ENCODE results near the gene MN1. TPM values are rescaled to one million over a fixed set of nuclear protein-coding genes. Genes with fewer than 3 reads are reported as not detected.

The MN1 gene
- total and polyA plus RNA-seq, 8 donors = 0.50 to 6.4 (median 2.8) TPM

GRCh38 chr22:27718186-27719035 is 83.1 kb downstream of the MN1 start:
- peak; percentile 33 to 84 for DNase-seq
- WGBS, 5 donors = 23 to 42% (median 35%) methylated on average over 8 to 10 of the region's 10 CpGs
- Histone ChIP-seq H3K9me3 (peaks cover 0 to 9% (median 2%) of the 10 kb centered on the region in 4 donors), H3K4me3 (no peak overlapping the region), H3K36me3 (no peaks in the 10 kb centered on the region), H3K27ac (peak overlapping the region in 3 of 5 donors; percentile 3 to 60 (median 55)), H3K4me1 (peaks cover 0 to 21% (median 7%) of the 10 kb centered on the region in 4 donors), H3K27me3 (no peaks in the 10 kb centered on the region)
- intact Hi-C loops (cut with DNase I; ENCODE audit: low total_unique reads) = no loop called here
- TF ChIP-seq, protein P1, sequence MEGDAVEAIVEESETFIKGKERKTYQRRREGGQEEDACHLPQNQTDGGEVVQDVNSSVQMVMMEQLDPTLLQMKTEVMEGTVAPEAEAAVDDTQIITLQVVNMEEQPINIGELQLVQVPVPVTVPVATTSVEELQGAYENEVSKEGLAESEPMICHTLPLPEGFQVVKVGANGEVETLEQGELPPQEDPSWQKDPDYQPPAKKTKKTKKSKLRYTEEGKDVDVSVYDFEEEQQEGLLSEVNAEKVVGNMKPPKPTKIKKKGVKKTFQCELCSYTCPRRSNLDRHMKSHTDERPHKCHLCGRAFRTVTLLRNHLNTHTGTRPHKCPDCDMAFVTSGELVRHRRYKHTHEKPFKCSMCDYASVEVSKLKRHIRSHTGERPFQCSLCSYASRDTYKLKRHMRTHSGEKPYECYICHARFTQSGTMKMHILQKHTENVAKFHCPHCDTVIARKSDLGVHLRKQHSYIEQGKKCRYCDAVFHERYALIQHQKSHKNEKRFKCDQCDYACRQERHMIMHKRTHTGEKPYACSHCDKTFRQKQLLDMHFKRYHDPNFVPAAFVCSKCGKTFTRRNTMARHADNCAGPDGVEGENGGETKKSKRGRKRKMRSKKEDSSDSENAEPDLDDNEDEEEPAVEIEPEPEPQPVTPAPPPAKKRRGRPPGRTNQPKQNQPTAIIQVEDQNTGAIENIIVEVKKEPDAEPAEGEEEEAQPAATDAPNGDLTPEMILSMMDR (IDR thresholded peaks at IDR 0.05) = no peak
- TF ChIP-seq EP300 (IDR thresholded peaks at IDR 0.05) (peak; percentile 62), POLR2A (IDR thresholded peaks at IDR 0.05) (no peak), POLR2AphosphoS5 (IDR thresholded peaks at IDR 0.05) (peak; percentile 21 to 32 (median 25))

DNA sequence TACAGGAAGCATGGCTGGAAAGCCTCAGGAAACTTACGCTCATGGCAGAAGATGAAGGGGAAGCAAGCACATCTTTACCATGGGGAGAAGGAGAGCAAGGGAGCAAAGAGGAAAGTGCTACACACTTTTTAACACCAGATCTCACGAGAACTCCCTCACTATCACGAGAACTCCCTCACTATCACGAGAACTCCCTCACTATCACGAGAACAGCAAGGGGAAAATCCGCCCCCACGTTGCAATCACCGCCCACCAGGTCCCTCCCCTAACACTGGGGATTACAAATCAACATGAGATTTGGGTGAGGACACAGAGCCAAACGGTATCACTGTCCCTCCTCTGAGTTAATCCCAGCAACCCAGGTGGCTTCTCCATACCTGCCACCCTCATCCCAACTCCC is 84.5 kb downstream of the MN1 start:
- Histone ChIP-seq H3K27me3 (no peaks in the 10 kb centered on the region), H3K4me3 (no peak overlapping the region), H3K27ac (no peak overlapping the region), H3K4me1 (peaks cover 0 to 21% (median 7%) of the 10 kb centered on the region in 4 donors), H3K9me3 (peaks cover 0 to 9% (median 2%) of the 10 kb centered on the region in 4 donors), H3K36me3 (no peaks in the 10 kb centered on the region)
- intact Hi-C loops (cut with DNase I; ENCODE audit: low total_unique reads) = no loop called here
- TF ChIP-seq POLR2A (IDR thresholded peaks at IDR 0.05) (no peak), POLR2AphosphoS5 (IDR thresholded peaks at IDR 0.05) (no peak), EP300 (IDR thresholded peaks at IDR 0.05) (no peak)
- TF ChIP-seq, protein P1 (IDR thresholded peaks at IDR 0.05) = no peak
- 56 to 74% (median 70%) methylated on average over 9 of the region's 9 CpGs for WGBS, 5 donors
- DNase-seq = no peak

GRCh38 chr22:27716074-27716473 is 85.5 kb downstream of the MN1 start:
- Histone ChIP-seq H3K9me3 (peaks cover 0 to 9% (median 2%) of the 10 kb centered on the region in 4 donors), H3K27me3 (no peaks in the 10 kb centered on the region), H3K4me1 (peaks cover 0 to 21% (median 7%) of the 10 kb centered on the region in 4 donors), H3K27ac (no peak overlapping the region), H3K36me3 (no peaks in the 10 kb centered on the region), H3K4me3 (no peak overlapping the region)
- no peak for DNase-seq
- TF ChIP-seq EP300 (IDR thresholded peaks at IDR 0.05) = no peak
- no peak for TF ChIP-seq POLR2A (IDR thresholded peaks at IDR 0.05)
- intact Hi-C loops (cut with DNase I; ENCODE audit: low total_unique reads) = no loop called here
- 97 to 100% (median 98%) methylated on average over 1 of the region's 1 CpG for WGBS, 5 donors

DNA sequence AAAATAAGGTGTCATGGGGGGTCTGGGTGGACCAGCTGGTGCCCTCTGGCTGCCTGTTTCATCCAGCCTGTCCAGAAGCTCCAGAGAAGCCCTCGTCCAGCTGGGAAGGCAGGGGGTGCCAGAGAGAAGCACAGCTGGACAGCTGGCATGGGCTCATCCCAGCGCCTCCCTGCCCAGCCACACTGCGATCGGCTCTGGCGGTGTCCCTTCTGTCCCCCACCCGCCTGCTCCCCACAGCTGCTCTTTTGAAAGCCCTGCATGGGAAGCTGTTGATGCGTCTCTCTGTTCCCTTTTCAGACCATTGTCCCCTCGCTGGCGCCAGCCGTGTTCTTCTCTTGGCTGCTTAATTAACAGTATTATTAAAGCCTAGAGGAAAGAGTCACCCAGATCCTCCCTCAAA is 86.5 kb downstream of the MN1 start:
- 54 to 82% (median 81%) methylated on average over 10 of the region's 10 CpGs for WGBS, 5 donors
- H3K27ac ChIP-seq = no peak overlapping the region
- peaks cover 0 to 21% (median 7%) of the 10 kb centered on the region in 4 donors for H3K4me1 ChIP-seq
- H3K36me3 ChIP-seq = no peaks in the 10 kb centered on the region
- TF ChIP-seq, protein P1 (IDR thresholded peaks at IDR 0.05) = no peak
- TF ChIP-seq EP300 (IDR thresholded peaks at IDR 0.05) (no peak), POLR2A (IDR thresholded peaks at IDR 0.05) (no peak), POLR2AphosphoS5 (IDR thresholded peaks at IDR 0.05) (no peak)
- no peaks in the 10 kb centered on the region for H3K27me3 ChIP-seq
- intact Hi-C loops (cut with DNase I; ENCODE audit: low total_unique reads) = no loop called here
- H3K9me3 ChIP-seq = peaks cover 0 to 9% (median 2%) of the 10 kb centered on the region in 4 donors
- no peak overlapping the region for H3K4me3 ChIP-seq
- DNase-seq = peak in 1 of 2 donors; percentile 24
